GM20431 (cell line): ENCODE data around the gene PCDHGA3.
"Not testable (repeated sequence)": the region's sequence is repeated elsewhere in the genome, so short reads cannot be mapped to it uniquely, and the experiment has no call there.

Experiments
- in situ Hi-C: fragments of 300-500 bp; cut with MseI, MboI; formaldehyde crosslinking; loops from one replicate; pipeline ENCODE4 v1.15.0; 2020; ENCODE audit warnings: low sequenced_read_pairs; ENCODE audit not compliant: unreplicated experiment

The PCDHGA3 gene

GRCh38 chr5:141375444-141376155 lies 32.0 kb downstream of the PCDHGA3 start:
- in situ Hi-C loops = not testable (repeated sequence)

GRCh38 chr5:141382469-141383294 lies 39.1 kb downstream of the PCDHGA3 start, which contains the start of gene PCDHGA7:
PCDHGA7 (plus strand) TSS chr5:141382742; CDS start chr5:141382900, 158 bp downstream.
- in situ Hi-C loops = no loop called here

GRCh38 chr5:141383345-141383744 lies 39.7 kb downstream of the PCDHGA3 start:
- in situ Hi-C loops = no loop called here

GRCh38 chr5:141384471-141385267 lies 41.0 kb downstream of the PCDHGA3 start:
- in situ Hi-C loops = no loop called here

GRCh38 chr5:141387557-141388311 lies 44.1 kb downstream of the PCDHGA3 start, which contains the start of gene PCDHGB4:
PCDHGB4 (plus strand) TSS chr5:141387698; CDS start chr5:141387885, 187 bp downstream.
- in situ Hi-C loops = not testable (repeated sequence)

- in situ Hi-C loops = no loop called here
Measured at GRCh38 chr5:141388661-141389060, 45.0 kb downstream of the PCDHGA3 start.

- in situ Hi-C loops = no loop called here
Measured at GRCh38 chr5:141389153-141390042, 45.8 kb downstream of the PCDHGA3 start.

GRCh38 chr5:141392429-141393198 lies 49.0 kb downstream of the PCDHGA3 start, which contains the start of gene PCDHGA8:
PCDHGA8 (plus strand) TSS chr5:141392633; CDS start chr5:141392814, 181 bp downstream.
- in situ Hi-C loops = no loop called here

GRCh38 chr5:141393267-141393666 lies 49.6 kb downstream of the PCDHGA3 start:
- in situ Hi-C loops = no loop called here

GRCh38 chr5:141394401-141395187 lies 51.0 kb downstream of the PCDHGA3 start:
- in situ Hi-C loops = not testable (repeated sequence)
